Lower leg skin (tissue), 3 donors: ENCODE data around the gene TWSG1.

Source experiments
- POLR2A ChIP-seq, 2 donors: fragments of 450-650 bp; IDR thresholded peaks; one replicate each; pipeline ENCODE4 v1.6.1; 2016 to 2017; ENCODE audit warnings: antibody characterized with exemption in 2 of 2, mild to moderate bottlenecking in 1 of 2, moderate library complexity in 1 of 2
- TF ChIP-seq, protein P1 (sequence below), 3 donors: fragments of 450-650 bp; IDR thresholded peaks; one replicate each; pipeline ENCODE4 v1.5.1; 2016; ENCODE audit warnings: antibody characterized with exemption in 3 of 3, mild to moderate bottlenecking in 3 of 3, moderate library complexity in 2 of 3

DNA sequence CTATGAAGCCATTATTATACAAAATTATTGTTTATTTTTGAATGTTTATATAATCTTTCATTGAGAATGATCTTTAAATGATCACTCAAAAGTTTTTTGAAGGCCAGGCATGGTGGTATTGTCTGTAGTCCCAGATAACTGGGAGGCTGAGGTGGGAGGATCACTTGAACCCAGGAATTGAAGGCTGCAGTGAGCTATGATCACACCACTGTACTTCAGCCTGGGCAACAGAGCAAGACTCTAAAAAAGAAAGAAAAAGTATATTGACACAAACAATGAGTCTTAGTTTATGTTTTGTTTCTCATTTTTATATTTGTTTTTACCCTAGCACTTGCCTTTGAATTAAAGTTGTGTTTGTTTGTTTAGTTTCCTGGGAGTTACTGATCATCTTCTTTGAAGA lies 2.3 kb downstream of the TWSG1 start:
- TF ChIP-seq, protein P1, sequence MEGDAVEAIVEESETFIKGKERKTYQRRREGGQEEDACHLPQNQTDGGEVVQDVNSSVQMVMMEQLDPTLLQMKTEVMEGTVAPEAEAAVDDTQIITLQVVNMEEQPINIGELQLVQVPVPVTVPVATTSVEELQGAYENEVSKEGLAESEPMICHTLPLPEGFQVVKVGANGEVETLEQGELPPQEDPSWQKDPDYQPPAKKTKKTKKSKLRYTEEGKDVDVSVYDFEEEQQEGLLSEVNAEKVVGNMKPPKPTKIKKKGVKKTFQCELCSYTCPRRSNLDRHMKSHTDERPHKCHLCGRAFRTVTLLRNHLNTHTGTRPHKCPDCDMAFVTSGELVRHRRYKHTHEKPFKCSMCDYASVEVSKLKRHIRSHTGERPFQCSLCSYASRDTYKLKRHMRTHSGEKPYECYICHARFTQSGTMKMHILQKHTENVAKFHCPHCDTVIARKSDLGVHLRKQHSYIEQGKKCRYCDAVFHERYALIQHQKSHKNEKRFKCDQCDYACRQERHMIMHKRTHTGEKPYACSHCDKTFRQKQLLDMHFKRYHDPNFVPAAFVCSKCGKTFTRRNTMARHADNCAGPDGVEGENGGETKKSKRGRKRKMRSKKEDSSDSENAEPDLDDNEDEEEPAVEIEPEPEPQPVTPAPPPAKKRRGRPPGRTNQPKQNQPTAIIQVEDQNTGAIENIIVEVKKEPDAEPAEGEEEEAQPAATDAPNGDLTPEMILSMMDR (IDR thresholded peaks at IDR 0.05), result no peak
- TF ChIP-seq POLR2A (IDR thresholded peaks at IDR 0.05), result no peak
